NCI-H524 treated with DMSO at 0.1 percent for 48 hours (cell line): ENCODE data around the gene IL2RA.
"Not testable (repeated sequence)": the region's sequence is repeated elsewhere in the genome, so short reads cannot be mapped to it uniquely, and the experiment has no call there.

Experiments used
- DNase-seq: peaks from one replicate; lab custom pipeline; 2025; lab: John Stamatoyannopoulos, UW

Gene IL2RA

DNA sequence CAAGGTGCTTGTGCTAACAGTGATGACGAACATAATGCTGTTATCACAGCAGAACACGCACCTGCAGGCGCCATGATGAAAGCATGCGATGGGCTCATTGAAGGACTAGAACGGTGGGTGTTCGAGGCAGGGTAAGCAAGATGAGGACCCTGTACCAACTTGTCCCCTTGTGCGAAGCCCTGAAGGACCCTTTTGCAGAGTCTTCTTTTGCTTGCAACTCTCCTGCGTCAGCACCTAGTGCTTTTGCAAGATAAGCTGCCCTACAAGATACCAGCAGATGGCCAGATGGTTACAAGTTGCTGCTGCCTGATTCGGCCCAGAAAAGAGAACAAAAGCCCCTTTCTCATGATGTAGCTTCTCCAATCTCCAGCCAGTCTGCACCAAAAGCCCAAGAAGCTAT, 80.6 kb downstream of the IL2RA start:
- DNase-seq = no peak

DNA sequence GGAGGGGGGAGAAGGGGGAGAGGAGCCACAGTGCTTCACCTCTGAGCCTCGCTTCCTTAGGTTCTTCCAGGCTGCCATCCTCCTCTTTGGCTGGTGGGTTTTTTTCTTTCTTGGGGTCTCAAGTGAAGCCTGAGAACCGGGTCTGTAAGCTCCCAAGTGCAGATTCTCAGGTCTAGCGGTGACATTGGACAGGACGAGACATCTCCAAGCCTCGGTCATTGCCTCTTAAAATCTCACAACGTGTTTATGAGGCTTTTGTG, 84.0 kb downstream of the IL2RA start:
- DNase-seq = no peak

DNA sequence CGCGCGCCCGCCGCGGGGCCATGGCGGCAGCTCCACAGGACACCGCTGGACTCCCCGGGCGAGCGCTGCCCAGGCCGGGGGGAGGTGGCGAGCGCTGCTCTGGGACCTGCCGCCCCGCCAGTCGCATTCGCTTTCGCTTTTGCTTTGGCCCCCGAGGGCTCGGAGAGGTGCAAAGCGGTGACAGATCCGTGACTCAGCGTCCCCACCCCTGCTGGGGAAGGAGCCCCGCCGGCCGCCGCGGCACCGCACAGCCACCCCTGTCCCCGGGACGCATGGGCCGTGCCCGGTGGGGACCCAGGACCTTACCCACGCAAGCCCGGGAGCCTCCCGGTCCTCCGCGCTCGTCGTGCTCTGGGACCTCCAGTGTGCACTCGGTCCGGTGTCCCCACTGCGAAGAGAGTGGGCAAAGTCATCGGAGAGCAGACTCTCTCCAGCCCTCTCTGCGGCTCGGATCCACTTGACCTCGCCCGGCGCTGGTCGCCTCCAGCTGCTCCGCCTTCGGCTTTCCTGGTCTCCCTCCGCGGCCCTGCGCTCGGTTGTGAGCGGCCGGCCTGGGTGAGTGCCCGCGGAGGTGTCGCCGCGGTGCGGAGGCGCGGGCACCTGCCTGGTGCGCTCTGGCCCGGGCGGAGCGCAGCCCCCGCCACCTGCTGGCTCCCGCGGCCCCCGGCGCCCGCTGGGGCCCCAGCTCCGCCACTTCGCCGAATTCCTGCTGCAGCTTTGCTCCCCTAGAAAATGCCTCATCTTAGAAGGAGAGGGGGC, 84.5 kb downstream of the IL2RA start, which contains the start of gene IL15RA:
TSS of gene IL15RA (minus strand) at position 73 of the 759 bp plus-strand sequence. CDS start at position 22, 51 bp downstream.
- no peak for DNase-seq

DNA sequence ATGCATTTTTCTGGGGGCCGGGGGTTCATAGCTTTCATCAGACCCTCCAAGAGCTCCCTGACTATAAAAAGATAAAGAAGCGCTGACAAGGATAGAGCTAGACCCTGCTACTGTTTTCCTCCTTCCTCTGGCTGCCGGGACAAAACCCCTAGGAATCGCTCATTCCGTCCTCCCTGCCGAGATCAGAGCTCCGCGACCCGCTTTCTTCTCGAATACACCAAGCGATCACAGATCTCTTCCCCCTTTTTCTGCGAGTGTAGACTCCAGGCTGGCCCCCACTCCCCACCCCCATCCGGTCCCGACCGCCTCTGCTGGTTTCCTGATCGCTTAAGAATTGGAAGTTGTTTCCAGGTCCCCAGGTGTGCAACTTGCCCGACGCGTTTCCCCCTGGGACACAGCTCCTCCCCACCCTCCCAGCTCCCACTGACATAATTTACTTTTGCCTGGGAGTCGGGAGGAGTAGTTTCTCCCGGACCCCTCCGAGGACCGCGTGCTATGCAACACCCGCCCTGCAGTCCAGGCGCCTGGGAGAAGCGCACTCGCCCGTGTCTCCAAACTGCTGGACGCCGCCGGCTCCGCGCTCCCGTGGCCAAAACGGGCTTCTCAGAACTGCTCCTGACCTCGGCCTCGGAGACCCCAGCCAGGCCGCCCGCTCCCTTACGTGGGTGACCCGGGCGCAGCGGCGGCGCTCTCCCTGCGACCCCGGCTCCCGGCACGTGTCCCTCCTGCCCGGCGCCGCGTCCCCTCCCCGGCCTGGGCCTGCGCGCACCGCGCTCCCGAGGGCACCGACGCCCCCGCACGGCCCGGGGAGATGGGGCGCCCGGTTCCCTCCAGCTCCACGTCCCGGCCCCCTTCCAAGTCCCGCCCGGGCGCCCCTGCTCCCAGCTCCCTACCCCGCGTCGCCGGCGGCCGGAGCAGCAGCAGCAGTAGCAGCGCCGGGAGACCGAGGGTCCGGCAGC, 85.4 kb downstream of the IL2RA start:
- DNase-seq = no peak

DNA sequence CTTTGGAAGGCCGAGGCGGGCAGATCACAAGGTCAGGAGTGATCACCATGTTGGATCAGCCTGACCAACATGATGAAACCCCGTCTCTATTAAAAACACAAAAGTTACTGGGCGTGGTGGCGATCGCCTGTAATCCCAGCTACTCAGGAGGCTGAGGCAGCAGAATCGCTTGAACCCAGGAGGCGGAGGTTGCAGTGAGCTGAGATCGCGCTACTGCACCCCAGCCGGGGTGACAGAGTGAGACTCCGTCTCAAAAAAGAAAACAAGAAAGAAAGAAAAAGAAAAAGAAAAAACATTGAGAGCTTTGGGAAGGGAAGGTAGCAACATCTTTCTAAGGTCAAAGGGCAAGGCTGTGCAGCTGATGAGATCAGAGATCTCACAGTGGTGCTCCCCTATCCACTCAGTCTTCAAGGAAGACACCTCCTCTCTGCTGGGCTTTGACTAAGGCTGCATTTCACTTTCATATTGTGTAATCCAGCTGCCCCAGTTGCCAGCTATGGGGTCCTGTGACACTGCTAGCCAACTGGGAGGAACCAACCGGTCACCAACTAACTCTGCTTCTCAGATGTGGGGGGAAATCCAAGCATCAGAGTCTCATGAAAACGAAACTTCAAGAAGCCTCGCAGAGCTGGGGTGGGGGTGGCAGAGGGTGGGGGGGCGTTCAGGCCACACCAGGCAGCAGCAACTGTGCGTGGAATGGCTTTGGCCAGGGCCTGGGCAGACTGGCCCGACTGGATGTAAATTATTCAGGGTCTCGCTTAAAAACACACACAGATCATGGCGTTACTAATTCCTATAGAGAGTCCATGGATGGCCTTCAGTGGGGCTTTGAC, 86.3 kb downstream of the IL2RA start:
- no peak for DNase-seq

DNA sequence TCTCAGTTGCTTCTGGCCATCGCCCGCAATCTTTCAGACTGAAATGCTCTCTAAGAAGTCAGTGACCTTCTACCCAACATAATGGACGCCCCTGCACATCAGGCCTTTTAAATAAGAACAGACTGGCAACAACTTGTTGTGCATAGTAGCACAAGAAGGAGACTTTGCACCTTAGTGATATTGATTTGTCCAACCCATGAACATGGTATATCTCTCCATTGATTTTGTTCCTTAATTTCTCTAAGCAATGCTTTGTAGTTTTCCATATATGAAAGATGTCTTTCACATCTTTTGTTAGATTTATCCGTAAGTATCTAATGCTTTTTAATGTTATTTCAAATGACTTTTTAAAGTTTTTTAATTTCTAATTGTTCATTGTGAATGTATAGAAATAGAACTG, 89.1 kb downstream of the IL2RA start:
- no peak for DNase-seq

DNA sequence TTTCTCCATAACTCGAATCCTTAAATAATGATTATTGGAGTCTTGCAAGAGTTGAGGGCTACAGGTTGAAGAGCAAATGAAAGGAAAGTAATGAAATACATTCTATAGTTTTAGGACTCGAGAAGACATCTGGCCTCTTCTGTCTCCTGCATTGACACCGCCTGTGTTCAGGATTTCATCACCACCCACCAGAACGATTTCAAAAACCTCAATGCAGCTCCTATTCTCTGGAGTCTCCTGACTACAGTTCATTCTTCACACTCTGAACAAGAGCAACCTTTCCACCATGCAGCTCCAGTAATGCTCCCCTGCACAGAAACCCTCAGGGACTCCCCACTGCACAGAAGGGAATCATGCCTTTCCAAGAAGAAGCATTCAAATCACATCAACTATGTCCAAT, 90.3 kb downstream of the IL2RA start:
- DNase-seq = no peak

DNA sequence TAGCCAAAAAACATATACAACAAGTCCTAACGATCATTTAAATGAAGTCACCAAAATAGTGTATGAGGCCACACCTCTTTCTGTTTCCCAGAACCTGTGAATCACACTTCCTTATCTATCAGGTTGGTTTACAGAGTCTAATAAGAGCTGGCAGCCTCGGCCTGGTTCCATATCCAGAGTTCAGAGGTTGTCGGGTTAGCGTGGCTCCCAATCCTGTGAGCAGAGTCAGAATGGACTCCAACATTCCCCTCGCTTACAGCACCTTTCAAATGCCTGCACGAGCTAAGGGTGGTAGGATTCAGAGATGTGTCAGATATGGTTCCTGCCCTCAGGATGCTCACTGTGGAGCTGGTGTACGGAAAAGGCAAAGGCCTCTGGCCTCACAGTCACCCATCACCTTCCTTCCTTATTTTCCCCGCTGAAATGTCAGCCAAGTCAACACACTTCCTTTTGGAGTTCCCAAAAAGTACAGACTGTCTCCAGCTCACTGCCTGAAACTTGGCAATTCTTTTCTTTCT, 90.8 kb downstream of the IL2RA start:
- no peak for DNase-seq

DNA sequence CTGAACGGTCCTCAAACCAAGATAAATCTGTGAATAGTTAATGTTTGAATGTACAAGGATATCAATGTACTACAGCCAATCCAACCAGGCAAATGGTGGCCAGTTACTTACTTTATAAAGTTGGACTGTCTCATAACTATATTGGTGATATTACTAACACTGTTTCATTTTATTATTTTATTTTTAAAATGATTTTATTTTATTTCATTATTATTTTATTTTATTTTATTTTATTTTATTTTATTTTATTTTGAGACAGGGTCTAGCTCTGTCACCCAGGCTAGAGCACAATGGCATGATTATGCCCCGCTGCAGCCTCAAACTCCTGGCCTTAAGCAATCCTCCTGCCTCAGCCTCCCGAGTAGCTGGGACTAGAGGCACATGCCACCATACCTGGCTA, 91.6 kb downstream of the IL2RA start:
- DNase-seq = no peak

DNA sequence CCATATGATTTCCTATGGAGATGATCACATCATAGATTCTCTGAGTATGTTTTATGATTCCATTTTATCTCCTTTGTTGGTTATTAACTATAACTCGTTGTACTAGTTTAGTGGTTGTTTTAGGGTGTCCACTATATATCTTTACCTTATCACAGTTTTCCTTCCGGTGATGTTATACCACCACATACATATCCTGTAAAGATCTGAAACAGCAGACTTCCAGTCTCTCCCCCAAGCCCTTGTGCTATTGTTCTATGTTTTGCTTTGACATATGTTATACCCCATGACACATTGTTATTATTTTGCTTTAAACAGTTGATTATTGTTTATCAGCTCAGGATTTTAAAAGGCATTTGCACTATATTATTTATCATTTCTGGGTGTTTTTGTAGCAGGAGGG, 92.1 kb downstream of the IL2RA start:
- DNase-seq = no peak

DNA sequence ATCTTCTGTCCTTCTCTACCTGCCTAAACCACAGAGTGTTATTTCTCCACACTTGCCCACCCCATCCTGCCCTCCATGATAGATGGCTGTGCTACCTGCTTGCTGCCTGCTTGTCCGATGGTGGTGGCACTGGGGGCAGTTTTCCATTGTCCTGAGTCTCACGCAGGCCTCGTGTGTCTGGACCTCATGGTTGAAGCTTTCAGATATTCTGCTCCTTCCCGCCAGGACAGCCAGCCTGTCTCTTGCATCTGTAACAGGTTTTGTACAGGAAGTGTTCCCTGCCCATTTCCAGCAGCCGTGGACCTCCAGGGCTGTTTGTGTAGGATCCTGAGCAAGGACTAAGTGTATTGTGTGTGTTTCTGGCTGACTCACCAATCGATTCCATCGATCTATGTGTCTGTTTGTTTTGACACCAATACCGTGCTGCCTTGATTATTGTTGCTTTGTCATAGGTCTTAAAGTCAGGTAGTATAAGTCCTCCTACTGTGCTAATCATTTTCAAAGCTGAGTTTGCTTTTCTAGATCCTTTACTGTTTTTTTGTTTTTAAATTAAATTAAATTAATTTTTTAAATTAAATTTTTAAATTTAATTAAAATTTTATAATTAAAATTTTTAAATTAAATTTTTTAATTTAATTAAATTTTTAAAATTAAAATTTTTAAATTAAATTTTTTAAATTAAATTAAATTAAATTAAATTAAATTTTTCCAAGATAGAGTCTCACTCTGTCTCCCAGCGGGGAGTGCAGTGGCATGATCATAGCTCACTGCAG, 93.3 kb downstream of the IL2RA start:
- no peak for DNase-seq

DNA sequence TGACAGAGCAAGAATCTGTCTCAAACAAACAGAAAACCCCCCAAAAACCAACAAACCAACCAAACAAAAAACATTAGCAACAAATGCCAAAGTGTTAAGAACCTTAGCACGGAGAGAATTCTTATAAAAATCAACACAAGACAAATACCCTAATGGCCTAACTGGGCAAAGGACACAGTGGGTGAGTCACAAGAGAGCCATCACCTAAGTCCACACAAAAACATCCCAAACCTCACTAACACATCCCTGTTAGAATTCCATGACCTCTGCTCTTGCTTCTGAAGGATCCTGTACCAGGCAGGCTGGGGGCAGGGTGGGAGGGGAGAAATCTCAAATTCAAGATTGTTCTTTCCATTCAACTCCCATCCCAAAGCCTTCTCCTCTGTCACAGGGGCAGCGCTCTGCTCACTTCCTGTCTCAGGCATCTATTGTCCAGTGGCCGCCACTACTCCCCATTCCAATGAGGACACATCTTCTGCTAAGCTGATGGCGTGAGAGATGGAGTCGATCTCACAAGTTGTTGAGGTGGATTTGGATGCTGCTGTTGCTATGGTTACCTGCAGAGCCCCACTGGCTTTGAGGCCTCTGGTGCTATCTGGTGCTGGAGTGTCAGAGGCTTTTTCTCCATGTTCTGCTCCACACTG, 94.0 kb downstream of the IL2RA start:
- no peak for DNase-seq

DNA sequence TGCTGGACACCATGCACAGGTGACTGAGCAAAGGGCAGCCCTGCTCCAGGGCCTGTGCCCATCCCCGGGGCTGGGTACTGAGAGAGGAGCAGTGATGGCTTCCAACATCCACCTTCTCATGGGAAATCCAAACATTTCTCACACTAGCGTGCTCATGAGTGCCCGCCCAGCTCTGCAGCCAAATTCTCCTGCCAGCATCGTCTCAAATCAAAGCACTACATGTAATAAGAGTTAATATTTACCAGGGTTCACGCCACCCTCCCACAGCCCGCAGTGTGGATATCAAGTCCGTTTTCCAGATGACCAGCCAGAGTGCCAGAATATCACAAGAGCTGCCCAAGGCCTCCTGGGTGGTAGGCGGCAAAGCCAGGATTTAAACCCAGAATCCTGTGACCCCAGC, 96.9 kb downstream of the IL2RA start:
- DNase-seq = no peak

DNA sequence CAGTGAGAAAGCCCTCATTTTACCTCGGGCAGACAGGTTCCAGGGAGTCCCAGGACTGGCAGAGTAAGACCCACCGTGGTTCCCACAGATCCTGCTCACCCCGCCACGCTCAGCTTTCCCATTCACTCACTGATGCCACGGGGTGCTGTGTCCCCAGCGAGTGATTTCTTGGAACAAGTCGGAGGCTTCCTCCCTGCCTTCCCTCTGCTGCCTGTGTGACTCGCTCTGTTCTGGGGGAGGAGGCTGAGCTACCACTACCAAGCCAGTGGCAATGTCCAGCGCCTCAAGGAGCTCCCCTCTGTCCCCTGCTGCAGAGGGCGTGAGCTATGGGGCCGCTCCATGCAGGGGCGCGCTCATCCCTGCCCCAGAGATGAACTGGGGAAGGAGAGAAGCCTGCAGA, 97.4 kb downstream of the IL2RA start:
- no peak for DNase-seq

DNA sequence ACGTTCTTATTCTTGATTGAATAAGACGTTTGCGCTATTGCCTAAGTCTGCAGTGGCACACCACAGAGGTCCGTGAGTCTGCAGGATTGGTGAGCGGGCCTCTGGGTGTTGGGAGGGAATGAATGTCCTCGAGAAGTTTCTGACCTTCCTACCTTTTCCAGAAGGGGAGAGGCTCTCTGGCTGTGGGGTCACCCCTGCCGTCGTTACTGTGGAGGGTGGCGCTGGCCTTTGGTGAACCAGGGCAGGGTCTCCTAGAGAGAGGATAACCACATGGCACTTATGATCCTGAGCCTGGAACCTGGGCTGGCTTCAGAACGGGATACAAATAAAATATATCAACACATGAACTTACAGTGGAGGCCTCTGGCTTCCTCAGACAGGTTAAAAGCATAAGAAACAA, 98.6 kb downstream of the IL2RA start:
- DNase-seq = no peak

DNA sequence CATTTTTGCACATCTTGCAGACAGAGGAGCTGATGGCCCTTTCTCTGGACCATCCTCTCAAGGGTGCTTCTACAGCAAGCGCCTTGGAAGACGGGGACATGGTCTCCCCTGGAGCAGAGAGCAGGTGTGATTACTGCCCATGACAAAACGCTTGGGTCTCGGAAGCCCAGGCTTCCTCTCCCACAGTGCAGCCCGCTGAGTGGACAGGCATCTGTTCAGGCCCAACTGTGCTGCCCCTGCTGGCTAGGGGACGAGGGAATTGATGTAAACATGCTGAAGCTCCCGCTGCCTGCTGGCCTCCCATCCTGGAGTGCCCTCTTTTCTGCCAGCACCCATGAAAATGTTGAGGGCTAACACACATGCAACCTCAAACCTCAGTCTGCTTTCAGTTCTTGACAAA, 99.1 kb downstream of the IL2RA start:
- no peak for DNase-seq

DNA sequence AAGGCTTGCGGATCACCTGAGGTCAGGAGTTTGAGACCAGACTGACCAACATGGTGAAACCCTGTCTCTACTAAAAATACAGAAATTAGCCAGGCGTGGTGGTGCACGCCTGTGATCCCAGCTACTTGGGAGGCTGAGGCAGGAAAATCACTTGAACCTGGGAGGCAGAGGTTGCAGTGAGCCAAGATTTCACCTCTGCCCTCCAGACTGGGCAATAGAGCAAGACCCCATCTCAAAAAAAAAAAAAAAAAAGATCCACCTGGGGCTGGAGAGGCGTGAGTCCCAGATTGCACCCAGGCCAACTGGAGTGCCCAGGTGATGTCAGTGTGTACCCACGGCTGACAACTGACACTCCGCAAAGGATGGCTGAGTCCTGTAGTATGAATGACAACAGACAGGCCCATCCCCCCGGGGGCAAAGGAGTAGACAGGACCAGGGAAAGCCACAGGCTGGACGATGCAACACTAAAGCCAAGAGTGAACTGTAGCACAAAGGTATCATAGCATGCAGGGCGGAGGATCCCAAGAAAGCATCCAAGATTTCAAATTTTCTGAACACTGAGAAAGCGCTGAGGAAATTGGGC, 99.7 kb downstream of the IL2RA start:
- DNase-seq = not testable (repeated sequence)

DNA sequence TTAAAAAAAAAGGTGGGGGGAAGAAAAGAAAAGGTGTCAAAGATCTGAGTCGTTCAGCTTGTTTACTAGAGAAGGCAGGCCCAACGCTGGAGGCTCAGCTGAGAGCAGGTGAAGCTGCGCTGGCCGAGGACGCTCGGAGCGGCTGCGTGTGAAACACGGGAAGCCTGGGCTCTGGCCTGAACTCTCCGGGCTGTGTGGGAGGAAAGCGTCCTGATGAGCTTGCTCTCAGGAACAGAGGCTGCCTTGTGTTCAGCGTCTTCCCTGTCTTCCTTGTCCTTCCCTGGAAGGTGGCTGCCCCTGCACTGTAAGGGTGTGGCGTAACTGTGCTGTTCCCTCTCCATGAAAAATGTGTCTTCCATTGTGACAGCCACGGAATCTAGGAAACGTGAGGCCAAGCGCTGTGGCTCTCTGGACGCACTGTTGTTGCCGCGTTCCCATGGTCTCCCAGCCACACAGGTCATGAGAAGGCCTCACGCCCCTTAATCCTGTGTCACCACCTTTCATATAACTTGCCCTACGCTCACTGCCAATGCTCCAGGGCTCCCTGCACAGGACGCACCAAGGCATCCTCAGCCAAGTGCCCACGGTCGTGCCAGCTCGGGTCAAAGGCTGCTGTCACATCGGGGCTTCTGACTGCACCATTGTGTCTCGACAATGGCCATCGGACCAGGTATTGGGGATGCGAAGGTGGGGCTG, 100.6 kb downstream of the IL2RA start:
- DNase-seq = no peak

DNA sequence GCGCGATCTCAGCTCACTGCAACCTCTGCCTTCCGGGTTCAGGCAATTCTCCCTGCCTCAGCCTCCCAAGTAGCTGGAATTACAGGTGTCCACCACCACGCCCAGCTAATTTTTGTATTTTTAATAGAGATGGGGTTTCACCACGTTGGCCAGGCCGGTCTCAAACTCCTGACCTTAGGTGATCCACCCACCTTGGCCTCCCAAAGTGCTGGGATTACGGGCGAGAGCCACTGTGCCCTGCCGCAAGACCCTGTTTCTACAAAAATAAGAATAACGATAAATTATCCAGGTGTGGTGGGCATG, 101.2 kb downstream of the IL2RA start:
- not testable (repeated sequence) for DNase-seq
